ENCODE measurements around the gene DNAJC16. TPM values are rescaled to one million over a fixed set of nuclear protein-coding genes. Genes with fewer than 3 reads are reported as not detected.
"Not testable (repeated sequence)": the region's sequence is repeated elsewhere in the genome, so short reads cannot be mapped to it uniquely, and the experiment has no call there.

Gene DNAJC16
- total and polyA plus RNA-seq, 2 of the 4 experiments (the other 2 are of a cell fraction) = 8.0 to 13.1 TPM

- H4K91ac ChIP-seq (ENCODE audit: insufficient read depth, low read depth, low read length); ATAC-seq (ENCODE audit: low read depth); H2BK5ac ChIP-seq (ENCODE audit: low read depth, low read length, poor library complexity, severe bottlenecking); H2AFZ ChIP-seq (replicated peaks; ENCODE audit: low read length, poor library complexity); POLR2A ChIA-PET (ENCODE audit: unreplicated experiment); H2AK9ac ChIP-seq (replicated peaks; ENCODE audit: low read depth, low read length, poor library complexity); DNase-seq; H2BK120ac ChIP-seq (ENCODE audit: low read depth, low read length); H4K8ac ChIP-seq (ENCODE audit: low read depth in 2 of 2, low read length in 2 of 2); H3K4me1 ChIP-seq (ENCODE audit: control insufficient read depth, insufficient read depth, low read length); H3K23ac ChIP-seq (ENCODE audit: low read depth, low read length); intact Hi-C loops (cut with micrococcal nuclease); in situ Hi-C loops (cut with MboI; ENCODE audit: low sequenced_read_pairs); H3K4ac ChIP-seq (ENCODE audit: low read depth, low read length); H4K5ac ChIP-seq (ENCODE audit: low read depth, low read length); CTCF ChIA-PET; BruUV-seq (replicated peaks); H3K9me3 ChIP-seq (ENCODE audit: control insufficient read depth, insufficient read depth, low read length); H4K20me1 ChIP-seq (ENCODE audit: insufficient read depth, low read length); H3K14ac ChIP-seq (replicated peaks; ENCODE audit: low read depth, low read length); H3K4me2 ChIP-seq (ENCODE audit: low read depth, low read length); H3K4me3 ChIP-seq (ENCODE audit: insufficient read depth, low read depth, low read length); H3K9ac ChIP-seq (ENCODE audit: low read depth, low read length); H3K9me1 ChIP-seq (ENCODE audit: insufficient read depth, low read length); H3K18ac ChIP-seq (ENCODE audit: low read depth, low read length); H3K79me1 ChIP-seq (ENCODE audit: low read depth in 1 of 2, low read length in 2 of 2); H2BK15ac ChIP-seq (ENCODE audit: low read depth, low read length); H3K27me3 ChIP-seq (ENCODE audit: control insufficient read depth, insufficient read depth, low read length); H3K56ac ChIP-seq (ENCODE audit: extremely low read depth, insufficient read depth, low read length); H3K36me3 ChIP-seq (ENCODE audit: control insufficient read depth, insufficient read depth, low read length); H2AK5ac ChIP-seq (ENCODE audit: low read depth, low read length); H2BK20ac ChIP-seq (ENCODE audit: low read depth, low read length); dilution Hi-C loops (cut with HindIII; ENCODE audit: low sequenced_read_pairs, unreplicated experiment); H3K27ac ChIP-seq (ENCODE audit: insufficient read depth, low read length): not testable (repeated sequence)
- WGBS, 2 experiments (ENCODE audit: extremely low coverage in 2 of 2, insufficient read length in 1 of 2) = 96% methylated on average over 9 of the region's 17 CpGs; no CpG with 5 or more reads in 1 of the 2 experiments
These were observed 39.6 kb upstream of the DNAJC16 start for GRCh38 chr1:15486844-15487610.

Measured in IMR-90 (cell line).